OCI-LY3 (cell line): Measurements from ENCODE around the gene NOVA1.

Source experiments
- EZH2phosphoT487 ChIP-seq: fragments of 200-600 bp; shearing (Covaris generic); IDR thresholded peaks from 2 replicates; pipeline ENCODE4 v1.6.1; 2018; ENCODE audit warnings: antibody characterized with exemption, mixed run types, low read depth
- TF ChIP-seq, protein P1 (sequence below): fragments of 200-600, 300-600 bp; sonication (generic); IDR thresholded peaks from 2 replicates; pipeline ENCODE4 v1.5.1; 2014; ENCODE audit warnings: antibody characterized with exemption, low read length, low read depth

DNA sequence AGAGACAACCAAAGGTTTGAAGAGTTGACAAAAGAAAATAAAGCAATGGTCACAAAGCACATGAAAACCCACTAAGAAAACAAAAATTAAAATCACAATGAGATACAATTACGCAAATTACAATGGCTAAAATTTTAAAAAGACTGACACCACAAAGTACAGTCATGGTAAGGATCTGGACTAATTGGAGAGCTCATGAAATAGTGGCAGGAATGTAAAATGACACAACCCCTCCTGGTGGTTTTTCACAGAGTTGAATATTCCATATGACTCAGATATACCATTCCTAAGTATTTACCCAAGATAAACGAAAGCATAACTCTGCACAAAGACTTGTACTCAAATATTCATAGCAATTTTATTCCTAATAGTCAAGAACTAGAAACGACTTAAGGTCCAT lies 65.9 kb downstream of the NOVA1 start:
- TF ChIP-seq, protein P1, sequence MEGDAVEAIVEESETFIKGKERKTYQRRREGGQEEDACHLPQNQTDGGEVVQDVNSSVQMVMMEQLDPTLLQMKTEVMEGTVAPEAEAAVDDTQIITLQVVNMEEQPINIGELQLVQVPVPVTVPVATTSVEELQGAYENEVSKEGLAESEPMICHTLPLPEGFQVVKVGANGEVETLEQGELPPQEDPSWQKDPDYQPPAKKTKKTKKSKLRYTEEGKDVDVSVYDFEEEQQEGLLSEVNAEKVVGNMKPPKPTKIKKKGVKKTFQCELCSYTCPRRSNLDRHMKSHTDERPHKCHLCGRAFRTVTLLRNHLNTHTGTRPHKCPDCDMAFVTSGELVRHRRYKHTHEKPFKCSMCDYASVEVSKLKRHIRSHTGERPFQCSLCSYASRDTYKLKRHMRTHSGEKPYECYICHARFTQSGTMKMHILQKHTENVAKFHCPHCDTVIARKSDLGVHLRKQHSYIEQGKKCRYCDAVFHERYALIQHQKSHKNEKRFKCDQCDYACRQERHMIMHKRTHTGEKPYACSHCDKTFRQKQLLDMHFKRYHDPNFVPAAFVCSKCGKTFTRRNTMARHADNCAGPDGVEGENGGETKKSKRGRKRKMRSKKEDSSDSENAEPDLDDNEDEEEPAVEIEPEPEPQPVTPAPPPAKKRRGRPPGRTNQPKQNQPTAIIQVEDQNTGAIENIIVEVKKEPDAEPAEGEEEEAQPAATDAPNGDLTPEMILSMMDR: no peak
- TF ChIP-seq EZH2phosphoT487: no peak
